H9 (cell line): ENCODE data around the gene TSPAN18. TPM values are rescaled to one million over a fixed set of nuclear protein-coding genes. Genes with fewer than 3 reads are reported as not detected.

Experiments
- DNase-seq: peaks from one replicate; pipeline ENCODE4 v3.0.0-alpha.2; 2017
- H2AFZ ChIP-seq: one replicate; pipeline ENCODE4 v1.6.1; 2013; ENCODE audit warnings: mild to moderate bottlenecking, low read length, control low read depth, moderate library complexity
- H2AK5ac ChIP-seq: 2 replicates; pipeline ENCODE4 v1.6.1; 2013; ENCODE audit warnings: low read length, control low read depth, mixed read lengths; ENCODE audit not compliant: insufficient read length
- H2BK120ac ChIP-seq: one replicate; pipeline ENCODE4 v1.6.1; 2013; ENCODE audit warnings: low read depth, mild to moderate bottlenecking, low read length, control low read depth, inconsistent platforms; ENCODE audit not compliant: poor library complexity, severe bottlenecking
- H2BK12ac ChIP-seq: 2 replicates; pipeline ENCODE4 v1.6.1; 2013; ENCODE audit warnings: low read length, control low read depth, mixed read lengths, low read depth; ENCODE audit not compliant: insufficient read length
- H2BK15ac ChIP-seq: 2 replicates; pipeline ENCODE4 v1.6.1; 2013; ENCODE audit warnings: low read depth, low read length, control low read depth
- H2BK20ac ChIP-seq: one replicate; pipeline ENCODE4 v1.6.1; 2013; ENCODE audit warnings: low read depth, mild to moderate bottlenecking, low read length, control low read depth, inconsistent platforms; ENCODE audit not compliant: poor library complexity, severe bottlenecking
- H2BK5ac ChIP-seq: 2 replicates; pipeline ENCODE4 v1.6.1; 2013; ENCODE audit warnings: low read length, control low read depth, mixed read lengths; ENCODE audit not compliant: insufficient read length
- H3K14ac ChIP-seq: 2 replicates; pipeline ENCODE4 v1.6.1; 2013; ENCODE audit warnings: low read length, control low read depth; ENCODE audit not compliant: insufficient read depth
- H3K18ac ChIP-seq: 2 replicates; pipeline ENCODE4 v1.6.1; 2013; ENCODE audit warnings: low read depth, mild to moderate bottlenecking, mixed read lengths, low read length, control low read depth; ENCODE audit not compliant: insufficient read length
- H3K23ac ChIP-seq: 2 replicates; pipeline ENCODE4 v1.6.1; 2013; ENCODE audit warnings: low read length, control low read depth, mixed read lengths, low read depth; ENCODE audit not compliant: insufficient read length
- H3K23me2 ChIP-seq: 2 replicates; pipeline ENCODE4 v1.6.1; 2013; ENCODE audit warnings: low read depth, mild to moderate bottlenecking, mixed read lengths, low read length, control low read depth; ENCODE audit not compliant: insufficient read length, poor library complexity, severe bottlenecking
- H3K27ac ChIP-seq: 2 replicates; pipeline ENCODE4 v1.5.1; 2013; ENCODE audit warnings: low read length, control low read depth, mixed read lengths, low read depth; ENCODE audit not compliant: insufficient read length
- H3K27me3 ChIP-seq: 2 replicates; pipeline ENCODE4 v1.6.1; 2013; ENCODE audit warnings: low read length, control low read depth, inconsistent platforms; ENCODE audit not compliant: insufficient read depth
- H3K4ac ChIP-seq: 2 replicates; pipeline ENCODE4 v1.6.1; 2013; ENCODE audit warnings: low read depth, mild to moderate bottlenecking, control low read depth, inconsistent platforms, low read length, moderate library complexity
- H3K4me1 ChIP-seq: 2 replicates; pipeline ENCODE4 v1.6.1; 2013; ENCODE audit warnings: low read length, control low read depth, inconsistent platforms; ENCODE audit not compliant: insufficient read depth
- H3K4me2 ChIP-seq: 2 replicates; pipeline ENCODE4 v1.6.1; 2013; ENCODE audit warnings: low read length, control low read depth, mixed read lengths; ENCODE audit not compliant: insufficient read length, insufficient read depth
- H3K56ac ChIP-seq: 2 replicates; pipeline ENCODE4 v1.6.1; 2013; ENCODE audit warnings: low read depth, mild to moderate bottlenecking, mixed read lengths, low read length, control low read depth; ENCODE audit not compliant: insufficient read length
- H3K79me1 ChIP-seq: 2 replicates; pipeline ENCODE4 v1.6.1; 2013; ENCODE audit warnings: low read depth, mild to moderate bottlenecking, moderate library complexity, low read length, control low read depth, inconsistent platforms; ENCODE audit not compliant: insufficient read depth, poor library complexity, severe bottlenecking
- H3K79me2 ChIP-seq: 2 replicates; pipeline ENCODE4 v1.6.1; 2013; ENCODE audit warnings: low read length, control low read depth, inconsistent platforms; ENCODE audit not compliant: insufficient read depth
- H3K9ac ChIP-seq: 2 replicates; pipeline ENCODE4 v1.6.1; 2013; ENCODE audit warnings: low read length, control low read depth, mixed read lengths; ENCODE audit not compliant: insufficient read length; ENCODE audit errors: extremely low read depth
- H3K9me3 ChIP-seq: one replicate; pipeline ENCODE4 v1.6.1; 2013; ENCODE audit warnings: low read depth, low read length, inconsistent platforms; ENCODE audit not compliant: control insufficient read depth
- H3T11ph ChIP-seq: one replicate; pipeline ENCODE4 v1.6.1; 2013; ENCODE audit warnings: mild to moderate bottlenecking, low read length, control low read depth, inconsistent platforms
- H4K20me1 ChIP-seq: one replicate; pipeline ENCODE4 v1.6.1; 2013; ENCODE audit not compliant: control insufficient read depth, insufficient read length, insufficient read depth
- H4K5ac ChIP-seq: 2 replicates; pipeline ENCODE4 v1.6.1; 2013; ENCODE audit warnings: low read depth, mild to moderate bottlenecking, mixed read lengths, low read length, control low read depth; ENCODE audit not compliant: insufficient read length
- H4K8ac ChIP-seq: replicated peaks from 2 replicates; pipeline ENCODE4 v1.6.1; 2013; ENCODE audit warnings: low read length, control low read depth, mixed read lengths, low read depth; ENCODE audit not compliant: insufficient read length
- H4K91ac ChIP-seq: 2 replicates; pipeline ENCODE4 v1.6.1; 2013; ENCODE audit warnings: low read depth, mild to moderate bottlenecking, moderate library complexity, mixed read lengths, low read length, control low read depth; ENCODE audit not compliant: insufficient read length
- H3K27ac Mint-ChIP-seq, 3 experiments: 2 replicates in 2 of 3; 3 replicates in 1 of 3; pipeline ENCODE4 v1.8.0; 2020 to 2021; ENCODE audit warnings: mixed read lengths in 3 of 3, mild to moderate bottlenecking in 1 of 3, moderate library complexity in 1 of 3
- H3K27me3 Mint-ChIP-seq: 2 replicates; pipeline ENCODE4 v1.8.0; 2021; ENCODE audit warnings: low read depth, mild to moderate bottlenecking, moderate library complexity, mixed read lengths
- H3K36me3 Mint-ChIP-seq, 3 experiments: 2 replicates in 2 of 3; 3 replicates in 1 of 3; pipeline ENCODE4 v1.8.0; 2020 to 2021; ENCODE audit warnings: low read depth in 3 of 3, mixed read lengths in 3 of 3; ENCODE audit not compliant: insufficient read depth in 1 of 3
- H3K4me1 Mint-ChIP-seq, 2 experiments: 2 replicates each; pipeline ENCODE4 v1.8.0; 2020; ENCODE audit warnings: mixed read lengths in 2 of 2
- H3K4me3 Mint-ChIP-seq, 2 experiments: 2 replicates in 1 of 2; 3 replicates in 1 of 2; pipeline ENCODE4 v1.8.0; 2020 to 2021; ENCODE audit warnings: mild to moderate bottlenecking in 2 of 2, mixed read lengths in 2 of 2, moderate library complexity in 1 of 2
- H3K9me3 Mint-ChIP-seq, 2 experiments: 2 replicates in 1 of 2; 3 replicates in 1 of 2; pipeline ENCODE4 v1.8.0; 2020; ENCODE audit warnings: mild to moderate bottlenecking in 2 of 2, mixed read lengths in 2 of 2, moderate library complexity in 1 of 2
- CTCF ChIP-seq: fragments of 200-600 bp; sonication (generic); conservative IDR thresholded peaks from 3 replicates; pipeline ENCODE4 v1.8.0; 2021; ENCODE audit warnings: antibody characterized with exemption, mild to moderate bottlenecking
- WGBS: extraction: QIAGEN DNeasy Blood & Tissue Kit; methylation state at CpG from one replicate; pipeline ENCODE4 v1.1.7; 2013; ENCODE audit warnings: missing lambda C conversion rate, low lambda C conversion rate, mixed read lengths; ENCODE audit not compliant: insufficient read length; ENCODE audit errors: extremely low coverage; 5-methylcytosine and 5-hydroxymethylcytosine counted together
- total RNA-seq: library from RNA; stranded (reverse); gene quantifications from 2 replicates; pipeline ENCODE4 v1.2.1, GENCODE V29; 2021

The TSPAN18 gene
- total RNA-seq, 1 experiment from 2014 or later: 25.3 TPM

- Histone ChIP-seq H3K23ac (no peak overlapping the region), H2BK5ac (no peak overlapping the region), H3K4me1 (peaks cover 3% of the 10 kb centered on the region; the same call in 1 of the 2 replicates), H2BK120ac (no peak overlapping the region), H3K27me3 (no peaks in the 10 kb centered on the region; the same call in 1 of the 2 replicates), H3K79me2 (no peaks in the 10 kb centered on the region), H3K79me1 (no peaks in the 10 kb centered on the region), H3K4me2 (no peak overlapping the region), H3K9ac (no peak overlapping the region), H2BK20ac (no peak overlapping the region), H2BK15ac (no peak overlapping the region), H3T11ph (no peak overlapping the region), H4K20me1 (no peaks in the 10 kb centered on the region), H4K91ac (no peak overlapping the region), H3K27ac (no peak overlapping the region), H3K56ac (no peak overlapping the region), H2AK5ac (no peak overlapping the region), H3K14ac (no peak overlapping the region), H2BK12ac (no peak overlapping the region), H3K9me3 (no peaks in the 10 kb centered on the region), H4K8ac (no peak overlapping the region), H4K5ac (no peak overlapping the region), H2AFZ (no peak overlapping the region), H3K23me2 (no peaks in the 10 kb centered on the region), H3K18ac (no peak overlapping the region), H3K4ac (no peak overlapping the region)
- WGBS: no CpG with 5 or more reads among the region's 12 CpGs
- H3K4me3 Mint-ChIP-seq: no peak overlapping the region
- H3K27ac Mint-ChIP-seq: 0 out of 7 replicates have a peak overlapping the region, but pooled peaks of 1 of the 3 experiments have one; percentile 3
- no peak for TF ChIP-seq CTCF
- DNase-seq: no peak
- no peaks in the 10 kb centered on the region for H3K9me3 Mint-ChIP-seq
- peaks cover 13% of the 10 kb centered on the region for H3K27me3 Mint-ChIP-seq
- peaks cover 25 to 45% of the 10 kb centered on the region in 2 experiments for H3K4me1 Mint-ChIP-seq
- H3K36me3 Mint-ChIP-seq: no peaks in the 10 kb centered on the region; a peak in 2 of 7 replicates
Observed at GRCh38 chr11:44885065-44885810, 158.5 kb downstream of the TSPAN18 start.
